Esophagus squamous epithelium (tissue), 4 donors: ENCODE measurements around the gene FBXL19.

Experiments
- CTCF ChIP-seq, 6 experiments: fragments of 450-650 bp in 4 of 6; fragments of 200-600 bp in 2 of 6; sonication (generic) in 2 of 6; IDR thresholded peaks; one replicate each; pipeline ENCODE4 v1.5.1; 2016 to 2019; ENCODE audit warnings: antibody characterized with exemption in 6 of 6, mild to moderate bottlenecking in 4 of 6, moderate library complexity in 4 of 6
- POLR2A ChIP-seq, 4 donors: fragments of 450-650 bp; IDR thresholded peaks; one replicate each; pipeline ENCODE4 v1.6.1; 2017; ENCODE audit warnings: antibody characterized with exemption in 4 of 4, mild to moderate bottlenecking in 4 of 4, moderate library complexity in 3 of 4

- TF ChIP-seq CTCF (IDR thresholded peaks at IDR 0.05) (no peak), POLR2A (IDR thresholded peaks at IDR 0.05) (peak in 1 of 4 donors; percentile 24)
Observed at GRCh38 chr16:30896261-30896888, 27.0 kb upstream of the FBXL19 start, which contains the start of gene CTF1.
